ENCODE results near the gene PREX1. TPM values are rescaled to one million over a fixed set of nuclear protein-coding genes. Genes with fewer than 3 reads are reported as not detected.

Gene PREX1
- total RNA-seq, 1 experiment from 2014 or later, result 3.3 TPM

GRCh38 chr20:48626938-48627736, 200.7 kb downstream of the PREX1 start:
- no peaks in the 10 kb centered on the region for H4K20me1 ChIP-seq (ENCODE audit: insufficient read depth)
- no peak for TF ChIP-seq CTCF (conservative IDR thresholded peaks at IDR 0.05)
- TF ChIP-seq EZH2 (IDR thresholded peaks at IDR 0.05; ENCODE audit: low read depth), result no peak
- H3K27ac ChIP-seq, result no peak overlapping the region
- CTCF ChIA-PET, result no interaction called here
- BruUV-seq (replicated peaks), result no TSS peak
- intact Hi-C loops (cut with micrococcal nuclease; ENCODE audit: unreplicated experiment), result loop anchor here (10.0 kb wide), 2 partner anchors 1242 to 1872 kb away; no protein-coding TSS in a partner anchor
- H3K4me1 ChIP-seq (replicated peaks; ENCODE audit: insufficient read depth), result peaks cover 6% of the 10 kb centered on the region
- DNase-seq, result no peak
- H3K79me2 ChIP-seq (ENCODE audit: low read depth), result no peaks in the 10 kb centered on the region
- H3K9me3 ChIP-seq (ENCODE audit: insufficient read depth, low read depth), result no peaks in the 10 kb centered on the region
- no peaks in the 10 kb centered on the region for H3K36me3 ChIP-seq (ENCODE audit: low read depth)
- no peak overlapping the region for H2AFZ ChIP-seq
- no peaks in the 10 kb centered on the region for H3K9me2 ChIP-seq (ENCODE audit: insufficient read depth)
- no peak overlapping the region for H3K4me3 ChIP-seq
- POLR2A ChIA-PET (ENCODE audit: unreplicated experiment), result no interaction called here
- H3K4me2 ChIP-seq, result no peak overlapping the region
- H3F3A ChIP-seq (ENCODE audit: insufficient read depth, low read depth), result peaks cover 6% of the 10 kb centered on the region; the same call in 1 of the 2 replicates
- H3K27me3 ChIP-seq (ENCODE audit: insufficient read depth, low read depth), result no peaks in the 10 kb centered on the region

GRCh38 chr20:48626226-48626937, 201.4 kb downstream of the PREX1 start:
- intact Hi-C loops (cut with micrococcal nuclease; ENCODE audit: unreplicated experiment), result loop anchor here (10.0 kb wide), 2 partner anchors 1242 to 1872 kb away; no protein-coding TSS in a partner anchor
- Histone ChIP-seq H3K9me2 (ENCODE audit: insufficient read depth) (no peaks in the 10 kb centered on the region), H3K27ac (no peak overlapping the region), H3K4me3 (no peak overlapping the region), H3K4me2 (no peak overlapping the region), H3F3A (ENCODE audit: insufficient read depth, low read depth) (peaks cover 13% of the 10 kb centered on the region; the same call in 1 of the 2 replicates), H3K79me2 (ENCODE audit: low read depth) (no peaks in the 10 kb centered on the region), H3K27me3 (ENCODE audit: insufficient read depth, low read depth) (no peaks in the 10 kb centered on the region), H3K4me1 (replicated peaks; ENCODE audit: insufficient read depth) (peaks cover 13% of the 10 kb centered on the region), H2AFZ (no peak overlapping the region), H3K9me3 (ENCODE audit: insufficient read depth, low read depth) (no peaks in the 10 kb centered on the region), H4K20me1 (ENCODE audit: insufficient read depth) (no peaks in the 10 kb centered on the region), H3K36me3 (ENCODE audit: low read depth) (no peaks in the 10 kb centered on the region)
- DNase-seq, result no peak
- CTCF ChIA-PET, result no interaction called here
- TF ChIP-seq CTCF (conservative IDR thresholded peaks at IDR 0.05), result no peak
- no peak for TF ChIP-seq EZH2 (IDR thresholded peaks at IDR 0.05; ENCODE audit: low read depth)
- no TSS peak for BruUV-seq (replicated peaks)
- POLR2A ChIA-PET (ENCODE audit: unreplicated experiment), result no interaction called here

- no peaks in the 10 kb centered on the region for H3K27me3 ChIP-seq (ENCODE audit: insufficient read depth, low read depth)
- DNase-seq, result no peak
- H3K9me3 ChIP-seq (ENCODE audit: insufficient read depth, low read depth), result no peaks in the 10 kb centered on the region
- H3K27ac ChIP-seq, result no peak overlapping the region
- H3K4me3 ChIP-seq, result no peak overlapping the region
- TF ChIP-seq CTCF (conservative IDR thresholded peaks at IDR 0.05) (no peak), EZH2 (IDR thresholded peaks at IDR 0.05; ENCODE audit: low read depth) (no peak)
- POLR2A ChIA-PET (ENCODE audit: unreplicated experiment), result no interaction called here
- peaks cover 17% of the 10 kb centered on the region; the same call in 1 of the 2 replicates for H3F3A ChIP-seq (ENCODE audit: insufficient read depth, low read depth)
- no peaks in the 10 kb centered on the region for H3K79me2 ChIP-seq (ENCODE audit: low read depth)
- peaks cover 18% of the 10 kb centered on the region for H3K4me1 ChIP-seq (replicated peaks; ENCODE audit: insufficient read depth)
- H3K36me3 ChIP-seq (ENCODE audit: low read depth), result no peaks in the 10 kb centered on the region
- H3K9me2 ChIP-seq (ENCODE audit: insufficient read depth), result no peaks in the 10 kb centered on the region
- intact Hi-C loops (cut with micrococcal nuclease; ENCODE audit: unreplicated experiment), result loop anchor here (10.0 kb wide), 2 partner anchors 1241 to 1871 kb away; no protein-coding TSS in a partner anchor
- H3K4me2 ChIP-seq, result no peak overlapping the region
- no TSS peak for BruUV-seq (replicated peaks)
- CTCF ChIA-PET, result no interaction called here
- H2AFZ ChIP-seq, result no peak overlapping the region
- no peaks in the 10 kb centered on the region for H4K20me1 ChIP-seq (ENCODE audit: insufficient read depth)
Measured at GRCh38 chr20:48625136-48625900, 202.5 kb downstream of the PREX1 start.

All from PC-9 (cell line).